PFSK-1 (cell line): ENCODE data around the gene METTL24.

Experiments used
- FOXP2 ChIP-seq: optimal IDR thresholded peaks from 2 replicates; pipeline ENCODE3; 2011; ENCODE audit warnings: borderline replicate concordance, control low read depth, inconsistent platforms; ENCODE audit not compliant: insufficient read depth; ENCODE audit errors: extremely low read length, extremely low read depth
- POLR2AphosphoS5 ChIP-seq: IDR thresholded peaks from 2 replicates; pipeline ENCODE4 v1.6.1; 2012; ENCODE audit warnings: low read depth, mild to moderate bottlenecking, control low read depth, low read length, moderate library complexity
- SIN3A ChIP-seq: IDR thresholded peaks from 2 replicates; pipeline ENCODE4 v1.6.1; 2012; ENCODE audit warnings: mild to moderate bottlenecking, low read length, moderate library complexity, borderline replicate concordance; ENCODE audit not compliant: insufficient read depth
- TAF1 ChIP-seq: IDR thresholded peaks from 2 replicates; pipeline ENCODE4 v1.6.1; 2012; ENCODE audit warnings: low read length, control low read depth, borderline replicate concordance; ENCODE audit not compliant: insufficient read depth
- TF ChIP-seq, protein P1 (sequence below), 2 experiments: IDR thresholded peaks; 2 replicates each; pipeline versions ENCODE4 v1.6.1 to v1.8.0; 2011 to 2012; ENCODE audit warnings: low read depth in 2 of 2, low read length in 2 of 2, control low read depth in 1 of 2, inconsistent platforms in 1 of 2, mild to moderate bottlenecking in 1 of 2, moderate library complexity in 1 of 2; ENCODE audit not compliant: insufficient read depth in 1 of 2

The METTL24 gene

DNA sequence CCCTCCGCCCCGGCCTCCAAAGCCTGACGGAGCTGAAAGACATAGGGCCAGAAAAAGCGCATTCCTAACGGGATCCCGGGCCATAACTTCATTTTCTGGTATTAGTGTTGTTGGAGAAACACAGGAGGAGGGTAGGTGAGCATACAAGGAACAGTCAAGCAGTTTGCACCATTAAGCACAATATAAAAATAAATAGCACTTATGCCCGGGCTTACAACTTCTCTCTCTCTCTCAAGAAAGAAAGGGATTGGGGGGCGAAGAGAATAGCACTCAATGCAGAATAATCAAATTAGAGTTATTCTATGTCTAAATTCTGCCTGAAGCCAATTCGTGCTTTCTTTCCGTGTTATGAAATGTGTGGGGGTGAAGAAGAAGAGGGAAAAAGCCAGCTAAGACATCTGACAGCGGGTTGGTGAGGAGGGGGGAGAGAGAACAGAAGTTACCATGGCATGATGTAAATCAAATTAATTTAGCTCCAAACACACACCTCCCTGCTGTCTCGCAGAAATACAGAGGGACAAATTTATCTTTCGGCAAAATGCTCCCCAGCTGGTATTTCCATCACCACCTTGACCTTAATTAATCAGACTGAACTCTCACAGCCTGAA is 508 bp upstream of the METTL24 start:
- TF ChIP-seq, protein P1, sequence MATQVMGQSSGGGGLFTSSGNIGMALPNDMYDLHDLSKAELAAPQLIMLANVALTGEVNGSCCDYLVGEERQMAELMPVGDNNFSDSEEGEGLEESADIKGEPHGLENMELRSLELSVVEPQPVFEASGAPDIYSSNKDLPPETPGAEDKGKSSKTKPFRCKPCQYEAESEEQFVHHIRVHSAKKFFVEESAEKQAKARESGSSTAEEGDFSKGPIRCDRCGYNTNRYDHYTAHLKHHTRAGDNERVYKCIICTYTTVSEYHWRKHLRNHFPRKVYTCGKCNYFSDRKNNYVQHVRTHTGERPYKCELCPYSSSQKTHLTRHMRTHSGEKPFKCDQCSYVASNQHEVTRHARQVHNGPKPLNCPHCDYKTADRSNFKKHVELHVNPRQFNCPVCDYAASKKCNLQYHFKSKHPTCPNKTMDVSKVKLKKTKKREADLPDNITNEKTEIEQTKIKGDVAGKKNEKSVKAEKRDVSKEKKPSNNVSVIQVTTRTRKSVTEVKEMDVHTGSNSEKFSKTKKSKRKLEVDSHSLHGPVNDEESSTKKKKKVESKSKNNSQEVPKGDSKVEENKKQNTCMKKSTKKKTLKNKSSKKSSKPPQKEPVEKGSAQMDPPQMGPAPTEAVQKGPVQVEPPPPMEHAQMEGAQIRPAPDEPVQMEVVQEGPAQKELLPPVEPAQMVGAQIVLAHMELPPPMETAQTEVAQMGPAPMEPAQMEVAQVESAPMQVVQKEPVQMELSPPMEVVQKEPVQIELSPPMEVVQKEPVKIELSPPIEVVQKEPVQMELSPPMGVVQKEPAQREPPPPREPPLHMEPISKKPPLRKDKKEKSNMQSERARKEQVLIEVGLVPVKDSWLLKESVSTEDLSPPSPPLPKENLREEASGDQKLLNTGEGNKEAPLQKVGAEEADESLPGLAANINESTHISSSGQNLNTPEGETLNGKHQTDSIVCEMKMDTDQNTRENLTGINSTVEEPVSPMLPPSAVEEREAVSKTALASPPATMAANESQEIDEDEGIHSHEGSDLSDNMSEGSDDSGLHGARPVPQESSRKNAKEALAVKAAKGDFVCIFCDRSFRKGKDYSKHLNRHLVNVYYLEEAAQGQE (IDR thresholded peaks at IDR 0.05; ENCODE audit: insufficient read depth in 1 of 2, low read depth in 2 of 2, low read length in 2 of 2), result no peak
- TF ChIP-seq FOXP2, result no peak
- no peak for TF ChIP-seq SIN3A
- TF ChIP-seq POLR2AphosphoS5, result no peak
- TF ChIP-seq TAF1, result no peak

DNA sequence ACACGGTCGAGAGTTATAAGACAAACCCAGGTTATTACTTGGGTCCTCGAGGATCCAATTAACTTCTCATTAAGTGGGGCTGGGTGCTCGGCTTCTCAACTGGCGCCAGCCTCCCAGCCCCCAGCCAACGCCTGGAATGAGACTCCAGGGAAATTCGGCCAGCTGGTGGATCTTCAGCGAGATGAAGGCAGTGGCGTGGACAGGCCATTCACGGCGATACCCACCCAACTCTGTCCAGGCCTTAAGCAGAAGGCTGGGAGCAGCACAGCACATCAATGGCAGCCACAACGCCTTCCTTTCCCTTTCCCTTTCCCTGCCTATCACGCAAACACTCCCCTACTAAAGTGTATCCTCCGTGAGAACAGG is 868 bp downstream of the METTL24 start:
- no peak for TF ChIP-seq SIN3A
- no peak for TF ChIP-seq FOXP2
- TF ChIP-seq POLR2AphosphoS5, result no peak
- no peak for TF ChIP-seq TAF1
- TF ChIP-seq, protein P1 (IDR thresholded peaks at IDR 0.05; ENCODE audit: insufficient read depth in 1 of 2, low read depth in 2 of 2, low read length in 2 of 2), result no peak

DNA sequence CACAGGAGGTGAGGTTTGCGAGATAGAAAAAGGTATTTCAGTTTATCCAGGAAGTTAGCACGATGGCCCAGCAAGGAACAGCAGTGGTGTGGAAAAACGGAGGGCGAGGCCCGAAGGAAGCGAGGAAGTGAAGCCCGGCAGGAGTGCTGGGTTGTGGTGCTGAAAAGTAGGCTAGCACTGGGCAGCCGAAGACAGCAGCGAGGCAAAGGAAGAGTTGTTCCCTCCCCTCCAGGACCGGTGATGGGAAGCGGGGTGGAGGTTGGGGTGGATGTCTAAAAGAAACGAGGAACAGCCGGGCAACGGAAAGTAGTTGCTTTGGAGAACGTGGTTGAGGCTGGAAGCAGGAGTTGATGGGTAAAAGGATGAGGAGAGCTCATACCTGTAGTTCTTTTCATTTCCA is 1.4 kb downstream of the METTL24 start:
- TF ChIP-seq FOXP2, result no peak
- TF ChIP-seq, protein P1 (IDR thresholded peaks at IDR 0.05; ENCODE audit: insufficient read depth in 1 of 2, low read depth in 2 of 2, low read length in 2 of 2), result no peak
- no peak for TF ChIP-seq TAF1
- TF ChIP-seq SIN3A, result no peak
- no peak for TF ChIP-seq POLR2AphosphoS5

DNA sequence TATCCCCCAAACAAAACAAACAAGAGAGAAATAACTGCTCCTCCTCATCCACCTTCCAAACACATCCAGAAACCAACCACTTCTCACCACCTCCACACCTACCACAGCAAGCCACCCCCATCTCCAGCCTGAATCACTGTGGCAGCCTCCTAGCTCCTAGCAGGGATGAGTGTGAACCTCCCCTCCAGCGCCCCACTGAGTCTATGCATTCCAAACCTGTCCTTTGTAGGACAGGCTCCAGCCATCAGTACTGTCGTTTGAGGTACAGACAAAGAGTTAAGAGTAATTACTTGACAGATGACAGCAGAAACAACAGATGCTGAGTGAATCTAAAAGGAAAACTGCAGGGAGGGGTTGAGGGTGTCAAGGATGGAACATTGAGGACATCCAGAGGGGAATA is 2.4 kb downstream of the METTL24 start:
- TF ChIP-seq TAF1 (no peak), SIN3A (no peak), FOXP2 (no peak), POLR2AphosphoS5 (no peak)
- TF ChIP-seq, protein P1 (IDR thresholded peaks at IDR 0.05; ENCODE audit: insufficient read depth in 1 of 2, low read depth in 2 of 2, low read length in 2 of 2), result no peak

DNA sequence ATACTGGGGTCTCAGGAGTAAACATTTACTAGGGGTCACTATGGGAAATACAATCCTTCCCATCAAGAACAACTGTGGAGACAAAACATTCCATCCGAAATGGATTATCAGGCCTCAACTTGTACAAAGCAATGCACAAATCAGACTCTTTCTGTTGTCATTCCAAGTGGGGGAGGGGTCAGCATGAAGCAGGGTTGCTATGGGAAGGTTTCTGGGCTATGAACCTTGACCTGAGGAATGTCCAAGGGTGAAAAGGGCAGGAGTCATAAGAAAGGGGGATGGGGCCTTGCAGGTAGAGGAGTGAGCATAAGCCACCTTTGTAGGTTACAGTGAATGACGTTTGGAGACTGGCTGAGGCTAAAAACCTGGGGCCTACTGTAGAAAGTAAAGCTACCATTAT is 3.1 kb downstream of the METTL24 start:
- TF ChIP-seq, protein P1 (IDR thresholded peaks at IDR 0.05; ENCODE audit: insufficient read depth in 1 of 2, low read depth in 2 of 2, low read length in 2 of 2), result no peak
- TF ChIP-seq TAF1 (no peak), SIN3A (no peak), FOXP2 (no peak), POLR2AphosphoS5 (no peak)
